HepG2 (cell line): ENCODE data around the gene DNMT3B. TPM values are rescaled to one million over a fixed set of nuclear protein-coding genes. Genes with fewer than 3 reads are reported as not detected.

Source experiments
- ARHGAP35 ChIP-seq: sonication (generic); formaldehyde crosslinking; IDR thresholded peaks from 2 replicates; pipeline ENCODE4 v1.9.0; 2022; ENCODE audit warnings: mild to moderate bottlenecking, inconsistent platforms, moderate library complexity, missing genetic modification reagents, borderline replicate concordance
- ARID2 ChIP-seq: sonication (generic); formaldehyde crosslinking; IDR thresholded peaks from 2 replicates; pipeline ENCODE4 v1.8.1; 2022; ENCODE audit warnings: mild to moderate bottlenecking, missing genetic modification reagents, borderline replicate concordance
- ATF4 ChIP-seq, 2 experiments: fragments of 450-650 bp in 1 of 2; sonication (generic) in 1 of 2; formaldehyde crosslinking; IDR thresholded peaks; 2 replicates each; pipeline versions ENCODE4 v1.5.0 to v1.8.0; 2020 to 2022; ENCODE audit warnings: mild to moderate bottlenecking in 1 of 2, missing genetic modification reagents in 1 of 2
- BCLAF1 ChIP-seq: fragments of 450-650 bp; IDR thresholded peaks from 2 replicates; pipeline ENCODE4 v1.6.1; 2017; ENCODE audit warnings: mild to moderate bottlenecking
- GABPB1 ChIP-seq: IDR thresholded peaks from 2 replicates; pipeline ENCODE4 v1.6.1; 2016; ENCODE audit warnings: mild to moderate bottlenecking, missing genetic modification reagents, moderate library complexity, missing compliant biosample characterization
- KAT7 ChIP-seq: IDR thresholded peaks from 2 replicates; pipeline ENCODE4 v1.6.1; 2018; ENCODE audit warnings: borderline replicate concordance, missing compliant biosample characterization
- MAFK ChIP-seq, 2 experiments: IDR thresholded peaks in 1 of 2; conservative IDR thresholded peaks in 1 of 2; 2 replicates each; pipeline ENCODE4 v1.6.1; 2011; ENCODE audit warnings: improper control_type of control experiment in 2 of 2, low read length in 2 of 2
- MED13 ChIP-seq: sonication (generic); formaldehyde crosslinking; IDR thresholded peaks from 2 replicates; pipeline ENCODE4 v1.5.0; 2020; ENCODE audit warnings: missing genetic modification reagents
- MYNN ChIP-seq: sonication (generic); formaldehyde crosslinking; IDR thresholded peaks from 2 replicates; pipeline ENCODE4 v1.4.0; 2020; ENCODE audit warnings: mild to moderate bottlenecking, low read depth, missing genetic modification reagents
- TP53 ChIP-seq: sonication (generic); formaldehyde crosslinking; conservative IDR thresholded peaks from 2 replicates; pipeline ENCODE4 v1.4.0; 2020; ENCODE audit warnings: missing genetic modification reagents
- ZFX ChIP-seq: sonication (generic); formaldehyde crosslinking; IDR thresholded peaks from 2 replicates; pipeline ENCODE4 v1.4.0; 2020; ENCODE audit warnings: mild to moderate bottlenecking, low read depth, missing genetic modification reagents, moderate library complexity
- ZNF251 ChIP-seq: sonication (generic); formaldehyde crosslinking; IDR thresholded peaks from 2 replicates; pipeline ENCODE4 v1.9.0; 2021; ENCODE audit warnings: mild to moderate bottlenecking, missing genetic modification reagents
- ZNF343 ChIP-seq: sonication (generic); formaldehyde crosslinking; IDR thresholded peaks from 2 replicates; pipeline ENCODE4 v1.4.0; 2020; ENCODE audit warnings: mild to moderate bottlenecking, missing genetic modification reagents
- ZNF484 ChIP-seq: sonication (generic); formaldehyde crosslinking; IDR thresholded peaks from 2 replicates; pipeline ENCODE4 v1.5.1; 2020; ENCODE audit warnings: mild to moderate bottlenecking, low read depth, missing genetic modification reagents, borderline replicate concordance
- ZNF660 ChIP-seq: sonication (generic); formaldehyde crosslinking; IDR thresholded peaks from 2 replicates; pipeline ENCODE4 v1.5.1; 2020; ENCODE audit warnings: mild to moderate bottlenecking, low read depth, missing genetic modification reagents, borderline replicate concordance
- ZNF720 ChIP-seq: sonication (generic); formaldehyde crosslinking; IDR thresholded peaks from 2 replicates; pipeline ENCODE4 v1.4.0; 2020; ENCODE audit warnings: missing genetic modification reagents
- ZNF749 ChIP-seq: sonication (generic); formaldehyde crosslinking; IDR thresholded peaks from 2 replicates; pipeline ENCODE4 v1.8.0; 2022; ENCODE audit warnings: mild to moderate bottlenecking, missing genetic modification reagents, moderate library complexity, borderline replicate concordance
- ZNF782 ChIP-seq: sonication (generic); formaldehyde crosslinking; IDR thresholded peaks from 2 replicates; pipeline ENCODE4 v1.4.0; 2020; ENCODE audit warnings: missing genetic modification reagents, mild to moderate bottlenecking, borderline replicate concordance
- ZNF878 ChIP-seq: sonication (generic); formaldehyde crosslinking; IDR thresholded peaks from 2 replicates; pipeline ENCODE4 v1.8.1; 2023; ENCODE audit warnings: mild to moderate bottlenecking, missing genetic modification reagents, moderate library complexity
- ZNF879 ChIP-seq: sonication (generic); formaldehyde crosslinking; IDR thresholded peaks from 2 replicates; pipeline ENCODE4 v1.8.1; 2023; ENCODE audit warnings: missing genetic modification reagents
- ZSCAN12 ChIP-seq: sonication (generic); formaldehyde crosslinking; IDR thresholded peaks from 2 replicates; pipeline ENCODE4 v1.9.0; 2021; ENCODE audit warnings: mild to moderate bottlenecking, missing genetic modification reagents
- polyA plus RNA-seq, 8 experiments: library from polyadenylated mRNA; depleted of rRNA in 3 of 8; stranded (reverse) in 7 of 8; unstranded in 1 of 8; fragments of >200 nt; fragmentation: Illumina TruSeq in 4 of 8; extraction: Trizol in 4 of 8; gene quantifications; 2 replicates each; pipeline versions ENCODE4 v1.2.1 to v1.2.3, GENCODE V29; 2011 to 2016; ENCODE audit warnings: low read depth in 4 of 8, missing spikeins in 1 of 8, mixed read lengths in 1 of 8; ENCODE audit not compliant: insufficient read depth in 1 of 8
- total RNA-seq, 5 experiments: library from RNA; depleted of rRNA; stranded (reverse); fragments of >200 nt; fragmentation: Illumina TruSeq; extraction: Trizol; gene quantifications; 2 replicates each; pipeline ENCODE4 v1.2.3, GENCODE V29; 2016; ENCODE audit warnings: low read depth in 1 of 5
- TF ChIP-seq, protein P1 (sequence below): sonication (generic); formaldehyde crosslinking; IDR thresholded peaks from 2 replicates; pipeline ENCODE4 v1.8.0; 2022; ENCODE audit warnings: mild to moderate bottlenecking, missing genetic modification reagents, borderline replicate concordance
- TF ChIP-seq, protein P2 (sequence below): IDR thresholded peaks from 2 replicates; pipeline ENCODE4 v1.6.1; 2016

The DNMT3B gene
- total and polyA plus RNA-seq, 2 of the 13 experiments (the other 11 are each of a cell fraction or from before 2014, with no cell fraction given): 3.8 to 13.9 TPM

- TF ChIP-seq ZFX (CRISPR knock-in tag): peak; percentile 9
- TF ChIP-seq ARHGAP35: no peak; the same call in 1 of the 2 replicates
- no peak for TF ChIP-seq ZNF484 (CRISPR knock-in tag)
- TF ChIP-seq ZNF251 (CRISPR knock-in tag): no peak
- no peak for TF ChIP-seq MED13 (CRISPR knock-in tag)
- TF ChIP-seq ARID2 (CRISPR knock-in tag): no peak
- no peak for TF ChIP-seq MAFK (conservative IDR thresholded peaks at IDR 0.05 in 1 of 2, IDR thresholded peaks at IDR 0.05 in 1 of 2; ENCODE audit: low read length in 2 of 2)
- no peak for TF ChIP-seq ZNF720 (CRISPR knock-in tag)
- peak; percentile 67; the same call in 1 of the 2 replicates for TF ChIP-seq GABPB1 (CRISPR knock-in tag)
- no peak for TF ChIP-seq TP53 (CRISPR knock-in tag)
- TF ChIP-seq ZNF660 (CRISPR knock-in tag): no peak
- TF ChIP-seq KAT7 (CRISPR knock-in tag): no peak
- TF ChIP-seq ZNF749 (CRISPR knock-in tag): no peak
- no peak for TF ChIP-seq ATF4 (CRISPR knock-in tag; IDR thresholded peaks at IDR 0.05)
- TF ChIP-seq, protein P1, sequence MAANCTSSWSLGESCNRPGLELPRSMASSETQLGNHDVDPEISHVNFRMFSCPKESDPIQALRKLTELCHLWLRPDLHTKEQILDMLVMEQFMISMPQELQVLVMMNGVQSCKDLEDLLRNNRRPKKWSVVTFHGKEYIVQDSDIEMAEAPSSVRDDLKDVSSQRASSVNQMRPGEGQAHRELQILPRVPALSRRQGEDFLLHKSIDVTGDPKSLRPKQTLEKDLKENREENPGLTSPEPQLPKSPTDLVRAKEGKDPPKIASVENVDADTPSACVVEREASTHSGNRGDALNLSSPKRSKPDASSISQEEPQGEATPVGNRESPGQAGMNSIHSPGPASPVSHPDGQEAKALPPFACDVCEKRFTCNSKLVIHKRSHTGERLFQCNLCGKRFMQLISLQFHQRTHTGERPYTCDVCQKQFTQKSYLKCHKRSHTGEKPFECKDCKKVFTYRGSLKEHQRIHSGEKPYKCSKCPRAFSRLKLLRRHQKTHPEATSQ: no peak
- TF ChIP-seq ZNF878: no peak
- TF ChIP-seq BCLAF1: no peak
- TF ChIP-seq MYNN: no peak; the same call in 1 of the 2 replicates
- TF ChIP-seq ZSCAN12 (CRISPR knock-in tag): no peak; the same call in 1 of the 2 replicates
- no peak for TF ChIP-seq ZNF343 (CRISPR knock-in tag)
- TF ChIP-seq ZNF879: no peak
- TF ChIP-seq ZNF782 (CRISPR knock-in tag): no peak
- TF ChIP-seq, protein P2, sequence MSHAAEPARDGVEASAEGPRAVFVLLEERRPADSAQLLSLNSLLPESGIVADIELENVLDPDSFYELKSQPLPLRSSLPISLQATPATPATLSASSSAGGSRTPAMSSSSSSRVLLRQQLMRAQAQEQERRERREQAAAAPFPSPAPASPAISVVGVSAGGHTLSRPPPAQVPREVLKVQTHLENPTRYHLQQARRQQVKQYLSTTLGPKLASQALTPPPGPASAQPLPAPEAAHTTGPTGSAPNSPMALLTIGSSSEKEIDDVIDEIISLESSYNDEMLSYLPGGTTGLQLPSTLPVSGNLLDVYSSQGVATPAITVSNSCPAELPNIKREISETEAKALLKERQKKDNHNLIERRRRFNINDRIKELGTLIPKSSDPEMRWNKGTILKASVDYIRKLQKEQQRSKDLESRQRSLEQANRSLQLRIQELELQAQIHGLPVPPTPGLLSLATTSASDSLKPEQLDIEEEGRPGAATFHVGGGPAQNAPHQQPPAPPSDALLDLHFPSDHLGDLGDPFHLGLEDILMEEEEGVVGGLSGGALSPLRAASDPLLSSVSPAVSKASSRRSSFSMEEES: no peak
Observed at GRCh38 chr20:32761831-32762753, at the start of gene DNMT3B (continued).
